NB4 (cell line): ENCODE data around the gene ALDH1A2.

Source experiments
- CTCF ChIP-seq: IDR thresholded peaks from one replicate; pipeline ENCODE4 v1.5.1; 2012; ENCODE audit warnings: low read depth, low read length
- MAX ChIP-seq: IDR thresholded peaks from 2 replicates; pipeline ENCODE4 v1.6.1; 2011; ENCODE audit warnings: low read depth, low read length
- MYC ChIP-seq: IDR thresholded peaks from 2 replicates; pipeline ENCODE4 v1.6.1; 2011; ENCODE audit warnings: low read depth, low read length
- POLR2A ChIP-seq: IDR thresholded peaks from 2 replicates; pipeline ENCODE4 v1.6.1; 2011; ENCODE audit warnings: mild to moderate bottlenecking; ENCODE audit not compliant: insufficient read length; ENCODE audit errors: extremely low read depth

- no peak for TF ChIP-seq POLR2A
- no peak for TF ChIP-seq CTCF
- no peak for TF ChIP-seq MAX
- TF ChIP-seq MYC, result no peak
These were observed 133.2 kb downstream of the ALDH1A2 start for GRCh38 chr15:57932348-57932747.
